ENCODE results near the gene UROC1. TPM values are rescaled to one million over a fixed set of nuclear protein-coding genes. Genes with fewer than 3 reads are reported as not detected.

The UROC1 gene
- polyA plus RNA-seq, 1 of the 3 experiments (the other 2 are of a cell fraction), result not detected

GRCh38 chr3:126545544-126545943, 28.0 kb upstream of the UROC1 start:
- peak; percentile 11 for DNase-seq
- Histone ChIP-seq H3K36me3 (replicated peaks in 1 of 2; ENCODE audit: control insufficient read depth in 1 of 2, insufficient read depth in 2 of 2, low read length in 1 of 2) (no peaks in the 10 kb centered on the region), H4K20me1 (ENCODE audit: insufficient read depth) (no peaks in the 10 kb centered on the region), H2AFZ (ENCODE audit: low read depth) (no peak overlapping the region), H3K4me1 (ENCODE audit: control insufficient read depth in 1 of 2, insufficient read depth in 2 of 2, low read depth in 1 of 2, low read length in 1 of 2) (peaks cover 4 to 5% of the 10 kb centered on the region in 2 experiments; a peak in 2 of 4 replicates), H3K9ac (no peak overlapping the region), H3K4me2 (no peak overlapping the region), H3F3A (replicated peaks; ENCODE audit: insufficient read depth) (peaks cover 4% of the 10 kb centered on the region), H3K9me2 (no peaks in the 10 kb centered on the region), H3K27me3 (ENCODE audit: insufficient read depth) (peaks cover 9% of the 10 kb centered on the region; the same call in 1 of the 2 replicates), H3K27ac (ENCODE audit: low read depth in 2 of 2, low read length in 1 of 2) (no peak overlapping the region), H3K79me2 (ENCODE audit: insufficient read depth) (no peaks in the 10 kb centered on the region), H3K4me3 (ENCODE audit: low read depth in 2 of 2, low read length in 1 of 2) (no peak overlapping the region), H3K9me3 (no peaks in the 10 kb centered on the region)
- ChIA-PET POLR2A (no interaction called here), CTCF (interaction anchor here (1.6 kb wide), 1 partner anchor 411 kb away, joined by 4 read pairs; no protein-coding TSS in a partner anchor)
- no peak for TF ChIP-seq FOXJ3 (CRISPR knock-in tag; IDR thresholded peaks at IDR 0.05)
- no peak for TF ChIP-seq RFX5 (IDR thresholded peaks at IDR 0.05; ENCODE audit: low read length)
- TF ChIP-seq, protein P1, sequence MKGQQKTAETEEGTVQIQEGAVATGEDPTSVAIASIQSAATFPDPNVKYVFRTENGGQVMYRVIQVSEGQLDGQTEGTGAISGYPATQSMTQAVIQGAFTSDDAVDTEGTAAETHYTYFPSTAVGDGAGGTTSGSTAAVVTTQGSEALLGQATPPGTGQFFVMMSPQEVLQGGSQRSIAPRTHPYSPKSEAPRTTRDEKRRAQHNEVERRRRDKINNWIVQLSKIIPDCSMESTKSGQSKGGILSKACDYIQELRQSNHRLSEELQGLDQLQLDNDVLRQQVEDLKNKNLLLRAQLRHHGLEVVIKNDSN (IDR thresholded peaks at IDR 0.05; ENCODE audit: borderline replicate concordance, low read depth), result no peak
- no peak for TF ChIP-seq YY1 (IDR thresholded peaks at IDR 0.05; ENCODE audit: low read depth)
- TF ChIP-seq MAX (IDR thresholded peaks at IDR 0.05; ENCODE audit: low read depth), result no peak
- no peak for TF ChIP-seq GATA2 (CRISPR knock-in tag; IDR thresholded peaks at IDR 0.05)
- TF ChIP-seq IRF3 (IDR thresholded peaks at IDR 0.05; ENCODE audit: low read depth, low read length), result no peak
- no peak for TF ChIP-seq RCOR1 (IDR thresholded peaks at IDR 0.05; ENCODE audit: low read length)
- TF ChIP-seq MEF2A (IDR thresholded peaks at IDR 0.05; ENCODE audit: borderline replicate concordance, low read depth), result no peak
- no peak for TF ChIP-seq JUND (IDR thresholded peaks at IDR 0.05)
- TF ChIP-seq, protein P2, sequence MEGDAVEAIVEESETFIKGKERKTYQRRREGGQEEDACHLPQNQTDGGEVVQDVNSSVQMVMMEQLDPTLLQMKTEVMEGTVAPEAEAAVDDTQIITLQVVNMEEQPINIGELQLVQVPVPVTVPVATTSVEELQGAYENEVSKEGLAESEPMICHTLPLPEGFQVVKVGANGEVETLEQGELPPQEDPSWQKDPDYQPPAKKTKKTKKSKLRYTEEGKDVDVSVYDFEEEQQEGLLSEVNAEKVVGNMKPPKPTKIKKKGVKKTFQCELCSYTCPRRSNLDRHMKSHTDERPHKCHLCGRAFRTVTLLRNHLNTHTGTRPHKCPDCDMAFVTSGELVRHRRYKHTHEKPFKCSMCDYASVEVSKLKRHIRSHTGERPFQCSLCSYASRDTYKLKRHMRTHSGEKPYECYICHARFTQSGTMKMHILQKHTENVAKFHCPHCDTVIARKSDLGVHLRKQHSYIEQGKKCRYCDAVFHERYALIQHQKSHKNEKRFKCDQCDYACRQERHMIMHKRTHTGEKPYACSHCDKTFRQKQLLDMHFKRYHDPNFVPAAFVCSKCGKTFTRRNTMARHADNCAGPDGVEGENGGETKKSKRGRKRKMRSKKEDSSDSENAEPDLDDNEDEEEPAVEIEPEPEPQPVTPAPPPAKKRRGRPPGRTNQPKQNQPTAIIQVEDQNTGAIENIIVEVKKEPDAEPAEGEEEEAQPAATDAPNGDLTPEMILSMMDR (IDR thresholded peaks at IDR 0.05), result no peak
- no peak for TF ChIP-seq NRF1 (IDR thresholded peaks at IDR 0.05; ENCODE audit: low read depth, low read length)
- TF ChIP-seq FOSL2 (IDR thresholded peaks at IDR 0.05; ENCODE audit: borderline replicate concordance, low read depth), result no peak
- no peak for TF ChIP-seq ELF1 (IDR thresholded peaks at IDR 0.05)
- no peak for TF ChIP-seq MXI1 (IDR thresholded peaks at IDR 0.05; ENCODE audit: low read depth, low read length)
- no peak for TF ChIP-seq USF2 (IDR thresholded peaks at IDR 0.05; ENCODE audit: borderline replicate concordance, low read depth, low read length)
- TF ChIP-seq, protein P3, sequence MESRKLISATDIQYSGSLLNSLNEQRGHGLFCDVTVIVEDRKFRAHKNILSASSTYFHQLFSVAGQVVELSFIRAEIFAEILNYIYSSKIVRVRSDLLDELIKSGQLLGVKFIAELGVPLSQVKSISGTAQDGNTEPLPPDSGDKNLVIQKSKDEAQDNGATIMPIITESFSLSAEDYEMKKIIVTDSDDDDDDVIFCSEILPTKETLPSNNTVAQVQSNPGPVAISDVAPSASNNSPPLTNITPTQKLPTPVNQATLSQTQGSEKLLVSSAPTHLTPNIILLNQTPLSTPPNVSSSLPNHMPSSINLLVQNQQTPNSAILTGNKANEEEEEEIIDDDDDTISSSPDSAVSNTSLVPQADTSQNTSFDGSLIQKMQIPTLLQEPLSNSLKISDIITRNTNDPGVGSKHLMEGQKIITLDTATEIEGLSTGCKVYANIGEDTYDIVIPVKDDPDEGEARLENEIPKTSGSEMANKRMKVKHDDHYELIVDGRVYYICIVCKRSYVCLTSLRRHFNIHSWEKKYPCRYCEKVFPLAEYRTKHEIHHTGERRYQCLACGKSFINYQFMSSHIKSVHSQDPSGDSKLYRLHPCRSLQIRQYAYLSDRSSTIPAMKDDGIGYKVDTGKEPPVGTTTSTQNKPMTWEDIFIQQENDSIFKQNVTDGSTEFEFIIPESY (IDR thresholded peaks at IDR 0.05; ENCODE audit: borderline replicate concordance, low read depth), result no peak
- no peak for TF ChIP-seq POLR2AphosphoS5 (IDR thresholded peaks at IDR 0.05; ENCODE audit: low read depth, low read length)
- TF ChIP-seq NFIC (IDR thresholded peaks at IDR 0.05; ENCODE audit: borderline replicate concordance), result no peak
- TF ChIP-seq GABPA (IDR thresholded peaks at IDR 0.05; ENCODE audit: low read depth), result no peak
- 55% methylated on average over 5 of the region's 5 CpGs for WGBS (ENCODE audit: low lambda C conversion rate)
